Stimulated activated CD4-positive, alpha-beta T cell treated with anti-CD3 and anti-CD28 coated beads, Interleukin-15, amount 100 ng/mL, for 24 hours (primary cell): Measurements from ENCODE around the gene SETD1B.
"Not testable (repeated sequence)": the region's sequence is repeated elsewhere in the genome, so short reads cannot be mapped to it uniquely, and the experiment has no call there.

Source experiments
- DNase-seq: peaks from one replicate; pipeline ENCODE4 v3.0.0-alpha.2; 2020

SETD1B gene

DNA sequence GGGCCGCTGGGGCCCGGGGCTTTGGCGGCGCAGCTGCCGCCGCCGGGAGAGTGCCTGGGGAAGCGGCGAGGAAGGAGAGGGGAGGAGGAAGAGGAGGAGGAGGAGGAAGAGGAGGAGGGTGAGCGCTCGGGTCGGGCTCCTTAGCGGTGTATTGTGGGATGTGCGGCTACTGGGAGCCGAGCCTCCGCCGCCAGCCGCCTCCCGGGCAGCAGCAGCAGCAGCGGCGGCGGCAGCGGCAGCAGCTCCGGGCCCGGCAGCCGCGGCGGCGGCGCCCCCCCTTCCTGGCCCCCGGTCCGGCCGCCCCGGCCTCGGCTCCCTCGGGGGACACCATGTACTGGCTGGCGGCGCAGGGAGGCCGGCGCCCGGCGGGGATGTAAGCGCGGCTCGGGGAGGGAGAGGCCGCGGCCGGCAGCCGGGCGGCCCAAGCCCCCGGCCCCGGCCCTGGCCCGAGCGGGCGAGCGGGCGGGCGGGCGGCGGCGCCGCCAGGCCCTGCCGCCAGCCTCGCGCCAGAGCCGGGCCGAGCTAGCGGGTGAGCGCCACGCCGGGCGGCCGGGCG lies at the start of gene SETD1B:
Gene SETD1B, plus strand, starts transcription at position 149 of the 556 bp plus-strand sequence. CDS start 729 bp downstream, outside the sequence.
- DNase-seq, result peak; percentile 78

DNA sequence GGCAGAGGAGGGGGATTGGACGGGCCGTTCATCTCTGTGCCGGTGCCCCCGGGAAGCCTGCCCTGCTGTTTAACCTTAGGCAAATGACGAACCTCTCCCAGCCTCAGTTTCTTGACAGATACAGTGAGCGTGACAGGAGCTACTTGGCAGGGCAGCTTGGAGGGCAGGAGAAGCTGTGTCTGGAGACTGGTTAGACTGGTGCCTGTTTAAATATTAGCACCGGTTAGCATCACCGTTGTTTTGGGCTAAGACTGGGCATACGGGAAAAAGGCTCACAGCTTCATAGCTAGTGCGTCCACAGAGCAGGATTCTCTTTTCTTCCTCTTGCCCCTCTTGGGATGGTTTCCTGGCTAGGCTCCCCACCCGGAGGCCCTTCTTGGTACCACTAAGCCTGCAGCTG lies 49.0 kb upstream of the SETD1B start:
- no peak for DNase-seq

- DNase-seq, result no peak
Measured at GRCh38 chr12:121755591-121755990, 48.2 kb upstream of the SETD1B start.

- not testable (repeated sequence) for DNase-seq
Measured at GRCh38 chr12:121758536-121758935, 45.3 kb upstream of the SETD1B start.

DNA sequence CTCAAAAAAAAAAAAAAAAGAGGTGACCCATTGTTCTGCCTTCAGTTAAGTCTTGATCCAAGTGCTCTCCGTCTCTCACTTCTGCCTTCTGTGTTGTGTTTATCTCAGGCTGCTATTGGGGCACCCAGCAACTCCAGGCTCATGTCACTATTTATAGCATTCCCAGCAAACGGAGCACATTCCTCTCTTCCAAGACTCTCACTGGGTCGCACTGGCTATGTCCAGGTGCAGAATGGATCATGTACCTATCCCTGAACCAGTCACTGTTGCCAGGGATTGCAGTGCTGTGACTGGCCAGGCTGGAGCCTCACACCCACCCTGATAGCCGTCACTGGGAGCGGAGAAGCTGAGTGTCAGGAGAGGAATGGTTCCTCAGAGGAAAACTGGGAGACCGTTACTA lies 41.5 kb upstream of the SETD1B start:
- DNase-seq, result no peak

- no peak for DNase-seq
Measured at GRCh38 chr12:121764808-121765207, 39.0 kb upstream of the SETD1B start.

GRCh38 chr12:121765573-121765972 lies 38.2 kb upstream of the SETD1B start:
- no peak for DNase-seq

- DNase-seq, result no peak
Measured at GRCh38 chr12:121766290-121767039, 37.3 kb upstream of the SETD1B start.

DNA sequence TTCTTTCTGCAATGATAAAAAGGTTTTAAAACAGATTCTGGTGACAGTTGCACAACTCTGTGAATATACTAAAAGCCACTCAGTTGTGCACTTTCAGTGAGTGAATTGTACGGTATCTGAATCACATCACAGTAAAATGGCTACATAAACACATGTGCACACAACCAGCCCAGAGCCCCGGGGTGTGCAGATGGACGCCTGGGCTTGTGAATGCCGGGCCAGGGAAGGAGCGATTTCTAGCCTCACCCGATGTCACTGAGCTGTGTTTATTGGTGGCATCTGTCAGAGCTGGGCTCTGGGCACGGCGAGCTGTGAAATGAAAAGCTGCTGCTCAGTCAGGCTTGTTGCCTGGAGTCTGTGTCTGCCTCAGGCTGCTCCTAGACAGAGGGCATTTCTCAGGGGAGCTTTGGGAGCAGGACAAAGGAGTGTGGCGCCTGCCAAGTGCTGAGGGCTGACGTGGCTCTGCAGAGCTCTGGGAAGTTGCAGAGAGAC lies 36.2 kb upstream of the SETD1B start:
- no peak for DNase-seq

DNA sequence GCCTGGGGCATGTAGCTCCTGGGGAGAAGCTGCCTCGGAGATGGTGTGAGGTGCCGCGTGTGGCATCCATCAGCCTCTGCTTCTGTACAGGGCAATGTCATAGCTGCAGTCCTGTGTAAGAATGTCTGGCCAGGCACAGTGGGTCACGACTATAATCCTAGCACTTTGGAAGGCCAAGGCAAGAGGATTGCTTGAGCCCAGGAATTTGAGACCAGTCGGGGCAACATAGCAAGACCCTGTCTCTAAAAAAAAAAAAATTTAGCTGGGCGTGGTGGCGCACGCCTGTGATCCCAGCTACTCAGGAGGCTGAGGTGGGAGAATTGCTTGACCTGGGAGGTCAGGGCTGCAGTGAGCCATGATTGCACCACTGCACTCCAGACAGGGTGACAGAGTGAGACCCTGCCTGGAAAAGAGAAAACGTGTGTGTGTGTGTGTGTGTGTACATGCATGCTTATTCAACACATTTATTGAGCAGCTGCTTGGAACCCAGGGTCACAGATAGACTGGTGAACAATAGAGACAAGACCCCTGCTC lies 34.4 kb upstream of the SETD1B start:
- DNase-seq, result no peak

- DNase-seq, result no peak
Measured at GRCh38 chr12:121769831-121770301, 33.9 kb upstream of the SETD1B start.

DNA sequence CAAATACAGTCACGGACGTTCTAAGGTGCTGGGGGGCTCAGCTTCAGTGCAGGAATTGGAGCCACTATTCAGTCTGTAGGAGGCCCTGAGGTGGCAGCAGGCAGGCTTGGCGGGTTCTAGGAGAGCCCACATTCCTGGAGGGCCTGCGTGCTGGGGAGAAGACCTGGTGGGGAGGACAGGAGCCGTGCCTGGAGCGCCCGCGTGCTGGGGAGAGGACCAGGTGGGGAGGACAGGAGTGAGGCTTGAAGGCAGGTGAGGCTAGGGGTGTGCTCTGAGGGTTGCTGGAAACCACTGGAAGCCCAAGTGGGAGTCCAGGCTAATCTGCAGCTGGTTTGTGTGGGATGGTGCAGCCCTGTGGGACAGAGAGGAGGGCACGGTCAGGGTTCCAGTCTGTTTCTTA lies 33.4 kb upstream of the SETD1B start:
- DNase-seq, result no peak

GRCh38 chr12:121770813-121771625 lies 32.8 kb upstream of the SETD1B start:
- DNase-seq, result no peak

DNA sequence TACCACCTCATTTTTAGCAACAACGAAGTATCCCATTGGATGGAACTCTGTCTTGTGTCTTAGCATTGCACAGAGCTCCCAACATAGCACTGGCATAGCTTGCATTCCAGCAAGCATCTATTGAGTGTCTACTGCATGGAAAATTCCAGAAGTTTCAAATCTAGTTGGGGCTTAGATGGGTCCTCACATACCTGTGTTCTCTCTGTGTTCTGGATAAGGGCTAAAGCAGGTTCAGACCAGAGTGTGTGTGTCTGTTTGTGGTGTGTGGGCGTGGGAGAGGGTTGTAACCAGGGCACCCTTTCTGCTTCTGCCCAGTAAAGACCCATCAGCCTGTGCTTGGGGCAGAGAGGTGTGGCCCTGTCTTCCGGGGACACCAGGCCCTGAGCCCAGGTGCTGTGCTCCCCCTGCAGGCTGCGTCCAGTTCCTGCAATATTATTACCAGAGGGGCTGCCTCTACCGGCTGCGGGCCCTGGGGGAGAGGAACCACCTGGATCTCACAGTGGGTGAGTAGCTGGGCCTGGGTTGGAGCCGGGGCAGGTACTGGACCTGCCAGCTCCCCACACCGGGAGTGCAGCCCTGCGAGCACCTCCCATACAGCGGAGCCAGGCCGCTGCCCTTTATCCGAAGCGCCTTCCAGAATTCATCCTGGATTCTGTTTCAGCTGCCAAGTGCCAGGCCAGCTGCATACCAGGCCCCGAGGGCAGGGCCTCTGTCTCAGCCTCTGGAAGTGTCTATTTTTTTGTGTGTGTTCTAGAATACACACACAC lies 30.6 kb upstream of the SETD1B start:
- DNase-seq, result peak; percentile 87

GRCh38 chr12:121774968-121775474 lies 28.8 kb upstream of the SETD1B start:
- DNase-seq, result no peak

DNA sequence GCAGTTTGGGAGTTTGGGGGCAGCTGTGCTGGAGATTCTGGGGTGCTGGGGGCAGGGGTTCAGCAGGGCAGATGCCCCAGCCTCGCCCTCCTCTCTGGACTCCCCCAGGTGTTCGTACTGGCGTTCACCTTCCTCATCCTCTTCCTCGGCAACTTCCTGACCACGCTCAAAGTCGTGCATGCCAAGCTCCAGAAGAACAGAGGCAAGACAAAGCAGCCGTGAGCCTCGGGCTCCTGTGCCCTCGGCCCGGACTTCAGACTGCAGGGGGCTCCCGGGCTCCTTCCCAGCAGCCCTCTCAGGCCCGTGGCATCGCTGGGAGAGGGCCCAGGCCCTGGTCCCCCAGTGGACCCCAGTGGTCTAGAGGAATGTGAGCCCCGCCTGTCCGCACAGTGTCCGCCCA lies 28.3 kb upstream of the SETD1B start:
- no peak for DNase-seq

DNA sequence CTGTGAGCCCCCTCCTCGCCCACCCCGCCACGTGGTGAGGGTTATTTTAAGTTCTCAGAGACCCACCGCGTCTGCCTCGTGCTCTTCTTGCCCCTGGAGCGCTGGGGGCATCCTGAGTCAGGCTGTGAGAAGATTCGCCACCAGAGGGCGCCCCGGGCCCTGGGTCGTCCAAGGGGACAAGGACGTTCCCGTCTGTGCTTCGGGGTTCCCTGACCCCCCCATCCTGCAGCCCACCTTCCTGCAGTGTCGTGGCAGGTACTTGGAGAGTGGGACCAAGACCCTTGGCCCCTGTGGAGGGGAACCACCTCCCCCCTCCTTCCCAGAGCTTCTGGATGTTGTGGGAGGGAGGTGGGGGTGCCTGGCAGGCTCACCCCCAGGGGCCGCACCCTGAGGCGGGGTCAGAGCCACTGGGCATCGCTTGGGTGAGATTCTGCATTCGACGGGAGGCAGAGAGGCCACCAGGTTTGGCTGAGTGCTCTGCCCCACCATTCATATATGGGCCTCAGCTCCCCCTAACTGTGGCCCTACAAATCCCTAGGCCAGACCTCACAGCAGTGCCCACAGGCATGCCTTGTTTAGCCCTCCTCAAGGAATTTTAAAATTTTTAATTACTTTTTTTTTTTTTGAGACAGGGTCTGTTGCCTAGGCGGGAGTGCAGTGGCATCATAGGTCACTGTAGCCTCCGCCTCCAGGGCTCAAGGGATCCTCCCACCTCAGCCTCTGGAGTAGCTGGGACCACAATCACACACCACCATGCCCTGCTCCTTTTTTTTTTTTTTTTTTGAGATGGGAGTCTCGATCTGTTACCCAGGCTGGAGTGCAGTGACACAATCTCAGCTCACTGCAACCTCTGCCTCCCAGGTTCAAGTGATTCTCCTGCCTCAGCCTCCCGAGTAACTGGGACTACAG lies 27.4 kb upstream of the SETD1B start:
- peak; percentile 95 for DNase-seq

- DNase-seq, result no peak
Measured at GRCh38 chr12:121778567-121779421, 25.0 kb upstream of the SETD1B start.

DNA sequence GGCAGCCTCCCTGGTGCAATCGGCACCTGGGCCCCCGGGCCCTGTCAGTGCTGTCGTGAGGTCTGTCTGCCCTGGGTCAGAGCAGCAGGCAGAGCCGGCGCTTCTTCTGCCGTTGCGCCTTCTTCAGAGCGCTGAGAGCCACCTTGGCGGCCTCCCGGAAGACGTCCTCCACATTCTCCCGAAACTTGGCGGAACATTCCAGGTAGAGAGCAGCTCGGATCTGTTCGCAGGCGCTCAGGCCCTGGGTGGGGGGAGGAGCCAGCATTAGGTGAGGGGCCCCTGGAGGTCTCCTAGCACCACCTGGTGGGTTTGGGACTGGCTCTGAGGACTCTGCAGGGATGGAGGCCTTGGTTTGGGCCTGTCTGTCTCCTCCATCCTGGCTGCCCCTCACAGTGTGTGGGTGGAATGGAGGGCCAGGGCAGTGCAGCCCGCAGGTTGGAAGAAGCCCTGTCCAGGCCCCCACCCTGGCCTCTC lies 24.4 kb upstream of the SETD1B start:
- no peak for DNase-seq

DNA sequence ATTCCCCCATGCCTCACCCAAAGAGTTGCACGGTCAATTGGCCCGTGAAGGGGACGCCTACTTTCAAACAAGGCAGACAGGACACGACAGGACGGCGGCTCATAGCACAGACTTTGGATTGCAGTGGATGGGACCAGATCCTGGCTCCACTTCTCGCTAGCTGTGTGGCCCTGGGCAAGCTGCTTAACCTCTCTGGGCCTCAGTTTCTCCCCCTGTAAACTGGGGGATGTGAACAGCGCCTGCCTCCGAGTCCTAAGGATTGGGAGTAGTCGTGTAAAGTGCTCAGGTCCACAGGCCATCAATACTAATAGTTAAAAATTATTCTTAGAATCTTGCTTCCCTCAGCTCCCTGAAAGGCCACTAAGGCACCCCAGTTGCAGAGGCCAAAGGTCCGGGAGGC lies 23.4 kb upstream of the SETD1B start:
- no peak for DNase-seq
